Non-pigmented ciliary epithelial cell (primary cell): Measurements from ENCODE around the gene ZHX3.
"Not testable (repeated sequence)": the region's sequence is repeated elsewhere in the genome, so short reads cannot be mapped to it uniquely, and the experiment has no call there.

Experiments used
- DNase-seq: peaks from one replicate; pipeline ENCODE4 v3.0.0-alpha.2; 2010; ENCODE audit warnings: low read depth

Gene ZHX3

GRCh38 chr20:41259309-41259708, 58.2 kb downstream of the ZHX3 start:
- DNase-seq: no peak

GRCh38 chr20:41258474-41258873, 59.1 kb downstream of the ZHX3 start:
- no peak for DNase-seq

- DNase-seq: no peak
Observed at GRCh38 chr20:41256516-41256915, 61.0 kb downstream of the ZHX3 start.

GRCh38 chr20:41255655-41256054, 61.9 kb downstream of the ZHX3 start:
- no peak for DNase-seq

GRCh38 chr20:41249411-41250281, 67.9 kb downstream of the ZHX3 start:
- DNase-seq: peak; percentile 87

- no peak for DNase-seq
Observed at GRCh38 chr20:41248368-41249024, 69.0 kb downstream of the ZHX3 start.

GRCh38 chr20:41247523-41248367, 69.8 kb downstream of the ZHX3 start:
- DNase-seq: no peak

GRCh38 chr20:41245086-41245707, 72.3 kb downstream of the ZHX3 start:
- no peak for DNase-seq

- no peak for DNase-seq
Observed at GRCh38 chr20:41242807-41243206, 74.7 kb downstream of the ZHX3 start.

- DNase-seq: no peak
Observed at GRCh38 chr20:41242352-41242751, 75.2 kb downstream of the ZHX3 start.

- DNase-seq: not testable (repeated sequence)
Observed at GRCh38 chr20:41237233-41237632, 80.3 kb downstream of the ZHX3 start.

GRCh38 chr20:41236818-41237217, 80.7 kb downstream of the ZHX3 start:
- not testable (repeated sequence) for DNase-seq

GRCh38 chr20:41234546-41234945, 83.0 kb downstream of the ZHX3 start:
- no peak for DNase-seq

- DNase-seq: no peak
Observed at GRCh38 chr20:41234041-41234440, 83.5 kb downstream of the ZHX3 start.

GRCh38 chr20:41232973-41233926, 84.3 kb downstream of the ZHX3 start:
- DNase-seq: peak; percentile 84

GRCh38 chr20:41231136-41231535, 86.4 kb downstream of the ZHX3 start:
- no peak for DNase-seq

- no peak for DNase-seq
Observed at GRCh38 chr20:41230136-41230535, 87.4 kb downstream of the ZHX3 start.

GRCh38 chr20:41229259-41229658, 88.3 kb downstream of the ZHX3 start:
- DNase-seq: no peak

GRCh38 chr20:41228858-41229257, 88.7 kb downstream of the ZHX3 start:
- DNase-seq: no peak

GRCh38 chr20:41226426-41226825, 91.1 kb downstream of the ZHX3 start:
- no peak for DNase-seq

- DNase-seq: no peak
Observed at GRCh38 chr20:41225091-41225490, 92.4 kb downstream of the ZHX3 start.
